GM12878 (cell line): Measurements from ENCODE around the gene PLXNC1. TPM values are rescaled to one million over a fixed set of nuclear protein-coding genes. Genes with fewer than 3 reads are reported as not detected.

ENCODE experiments used
- ATAC-seq: fragments of 200-7000 bp; cut with Tn5 transposase; 3 replicates; pipeline ENCODE4 v1.9.1; 2020; ENCODE audit warnings: mild to moderate bottlenecking, moderate library complexity
- BruUV-seq: library from RNA; stranded (reverse); fragments of 400-500 nt; replicated peaks from 2 replicates; lab custom pipeline; 2021; lab: Mats Ljungman, UMichigan
- CTCF ChIA-PET: fragments of 300-600 bp; sonication (Branson Sonifier 250); formaldehyde crosslinking; extraction: SDS; loops from one replicate; lab custom pipeline; 2021; ENCODE audit warnings: inconsistent platforms; lab: Yijun Ruan, JAX
- POLR2A ChIA-PET: fragments of 350-600 bp; formaldehyde crosslinking; extraction: SDS; loops from one replicate; lab custom pipeline; 2021; ENCODE audit warnings: inconsistent platforms; lab: Charles Lee
- RAD21 ChIA-PET: fragments of 300-600 bp; sonication (Branson Sonifier 250); formaldehyde crosslinking; loops from one replicate; lab custom pipeline; 2023; ENCODE audit warnings: antibody characterized with exemption; ENCODE audit not compliant: unreplicated experiment; lab: Charles Lee
- SMC1A ChIA-PET: fragments of 300-600 bp; sonication (Branson Sonifier 250); formaldehyde crosslinking; loops from one replicate; lab custom pipeline; 2023; ENCODE audit not compliant: unreplicated experiment, uncharacterized antibody; lab: Charles Lee
- DNase-seq: peaks from one replicate; pipeline ENCODE4 v3.0.0-alpha.2; 2011; ENCODE audit warnings: low read depth, low spot score
- FAIRE-seq: peaks from 3 replicates; lab custom pipeline; 2011; peaks lifted over from hg19 to GRCh38; lab: Jason Lieb, UNC
- H2AFZ ChIP-seq: 2 replicates; pipeline ENCODE4 v1.6.0; 2011; ENCODE audit warnings: low read depth, low read length, control low read depth; ENCODE audit not compliant: control insufficient read depth
- H3K27ac ChIP-seq: 2 replicates; pipeline ENCODE4 v1.5.1; 2011; ENCODE audit warnings: control low read depth; ENCODE audit not compliant: control insufficient read depth, insufficient read depth
- H3K27me3 ChIP-seq, 2 experiments: replicated peaks in 1 of 2; 2 replicates each; pipeline versions ENCODE4 v1.6.0 to v1.6.1; 2011; ENCODE audit warnings: low read length in 1 of 2; ENCODE audit not compliant: control insufficient read depth in 2 of 2, insufficient read depth in 2 of 2
- H3K36me3 ChIP-seq, 2 experiments: 2 replicates each; pipeline ENCODE4 v1.5.1; 2011; ENCODE audit warnings: low read length in 1 of 2; ENCODE audit not compliant: control insufficient read depth in 2 of 2, insufficient read depth in 2 of 2
- H3K4me1 ChIP-seq: 2 replicates; pipeline ENCODE4 v1.6.1; 2011; ENCODE audit warnings: mild to moderate bottlenecking, low read length, moderate library complexity, mixed read lengths; ENCODE audit not compliant: control insufficient read depth, insufficient read depth
- H3K4me2 ChIP-seq: 2 replicates; pipeline ENCODE4 v1.6.0; 2011; ENCODE audit warnings: control low read depth; ENCODE audit not compliant: control insufficient read depth, insufficient read depth
- H3K4me3 ChIP-seq: fragments of 200-600 bp; sonication (generic); 2 replicates; pipeline ENCODE4 v1.5.1; 2016
- H3K79me2 ChIP-seq: 2 replicates; pipeline ENCODE4 v1.6.0; 2011; ENCODE audit warnings: low read length; ENCODE audit not compliant: control insufficient read depth, insufficient read depth
- H3K9ac ChIP-seq: 2 replicates; pipeline ENCODE4 v1.8.0; 2011; ENCODE audit warnings: low read length, control low read depth, mixed read lengths; ENCODE audit not compliant: control insufficient read depth, insufficient read depth
- H3K9me3 ChIP-seq: replicated peaks from 3 replicates; pipeline ENCODE4 v1.5.1; 2011; ENCODE audit warnings: mild to moderate bottlenecking, low read length; ENCODE audit not compliant: control insufficient read depth, insufficient read depth
- H4K20me1 ChIP-seq: 2 replicates; pipeline ENCODE4 v1.6.0; 2011; ENCODE audit not compliant: control insufficient read depth, insufficient read depth
- CBFB ChIP-seq: IDR thresholded peaks from 2 replicates; pipeline ENCODE4 v1.6.1; 2016; ENCODE audit warnings: antibody characterized with exemption, low read depth
- CEBPB ChIP-seq, 2 experiments: fragments of 150-350 bp in 1 of 2; IDR thresholded peaks; 2 replicates each; pipeline ENCODE4 v1.6.1; 2012 to 2014; ENCODE audit warnings: low read depth in 2 of 2, low read length in 2 of 2, borderline replicate concordance in 1 of 2, inconsistent platforms in 1 of 2
- CHD1 ChIP-seq: IDR thresholded peaks from 2 replicates; pipeline ENCODE4 v1.6.1; 2012; ENCODE audit warnings: low read depth, low read length, improper control_type of control experiment
- CREM ChIP-seq: IDR thresholded peaks from 2 replicates; pipeline ENCODE4 v1.6.1; 2014; ENCODE audit warnings: antibody characterized with exemption, low read depth
- FOXM1 ChIP-seq: IDR thresholded peaks from 2 replicates; pipeline ENCODE4 v1.6.1; 2012; ENCODE audit warnings: low read depth, mild to moderate bottlenecking, inconsistent platforms, low read length, moderate library complexity
- GABPA ChIP-seq: IDR thresholded peaks from 2 replicates; pipeline ENCODE4 v1.6.1; 2014; ENCODE audit warnings: antibody characterized with exemption, low read depth, mild to moderate bottlenecking, inconsistent platforms
- JUNB ChIP-seq: IDR thresholded peaks from 2 replicates; pipeline ENCODE4 v1.6.1; 2016; ENCODE audit warnings: antibody characterized with exemption, mild to moderate bottlenecking
- JUND ChIP-seq: IDR thresholded peaks from 2 replicates; pipeline ENCODE4 v1.6.1; 2012; ENCODE audit warnings: low read depth, mild to moderate bottlenecking, low read length, improper control_type of control experiment, moderate library complexity
- NBN ChIP-seq: fragments of 450-650 bp; IDR thresholded peaks from 2 replicates; pipeline ENCODE4 v1.6.1; 2016
- PML ChIP-seq: IDR thresholded peaks from 2 replicates; pipeline ENCODE4 v1.6.1; 2012; ENCODE audit warnings: low read length, inconsistent platforms
- POLR2AphosphoS2 ChIP-seq: IDR thresholded peaks from 2 replicates; pipeline ENCODE4 v1.6.1; 2011; ENCODE audit warnings: low read depth, mild to moderate bottlenecking, low read length, improper control_type of control experiment, moderate library complexity
- SMAD5 ChIP-seq: IDR thresholded peaks from 2 replicates; pipeline ENCODE4 v1.6.1; 2016; ENCODE audit warnings: antibody characterized with exemption, low read depth
- STAT1 ChIP-seq: fragments of 450-650 bp; conservative IDR thresholded peaks from 2 replicates; pipeline ENCODE4 v1.6.1; 2014; ENCODE audit warnings: antibody characterized with exemption, mild to moderate bottlenecking
- SUZ12 ChIP-seq: fragments of 200-600 bp; sonication (generic); IDR thresholded peaks from one replicate; pipeline ENCODE4 v1.6.1; 2018; ENCODE audit warnings: antibody characterized with exemption, mild to moderate bottlenecking; ENCODE audit not compliant: unreplicated experiment
- TCF12 ChIP-seq: IDR thresholded peaks from 2 replicates; pipeline ENCODE4 v1.6.1; 2011; ENCODE audit warnings: low read depth, mild to moderate bottlenecking, low read length
- YY1 ChIP-seq: IDR thresholded peaks from 2 replicates; pipeline ENCODE4 v1.6.1; 2011; ENCODE audit warnings: low read depth, mild to moderate bottlenecking, low read length
- ZBED1 ChIP-seq: IDR thresholded peaks from 2 replicates; pipeline ENCODE4 v1.6.1; 2016; ENCODE audit warnings: borderline replicate concordance
- ZNF274 ChIP-seq: IDR thresholded peaks from one replicate; pipeline ENCODE4 v1.8.0; 2011; ENCODE audit not compliant: insufficient read length, insufficient read depth
- WGBS: methylation state at CpG from one replicate; pipeline ENCODE4 v1.1.6; 2016; ENCODE audit warnings: low lambda C conversion rate; ENCODE audit not compliant: insufficient replicate concordance, insufficient coverage; ENCODE audit errors: missing lambda C conversion rate; 5-methylcytosine and 5-hydroxymethylcytosine counted together
- in situ Hi-C: fragments of 300-500 bp; cut with MboI; formaldehyde crosslinking; loops from 9 replicates; pipeline ENCODE4 v1.14.3; 2018; ENCODE audit warnings: mixed read lengths
- intact Hi-C: fragments of 100-400 bp; cut with micrococcal nuclease; formaldehyde crosslinking; loops from one replicate; pipeline ENCODE4 v1.14.2; 2022; ENCODE audit not compliant: unreplicated experiment
- polyA plus RNA-seq, 11 experiments: library from polyadenylated mRNA; depleted of rRNA in 4 of 11; unstranded in 6 of 11; stranded (reverse) in 5 of 11; fragments of >200 nt; fragmentation: Nextera tagmentation in 4 of 11; fragmentation: Illumina TruSeq in 1 of 11; extraction: Ambion mirVana in 4 of 11; extraction: Trizol in 1 of 11; gene quantifications; 1 replicate in 1 of 11; 2 replicates in 10 of 11; pipeline versions ENCODE4 v1.2.1 to v1.2.3, GENCODE V29; 2011 to 2016; ENCODE audit warnings: inconsistent platforms in 2 of 11, missing spikeins in 2 of 11, low read depth in 1 of 11
- total RNA-seq, 4 experiments: library from RNA; depleted of rRNA in 3 of 4; stranded (reverse); fragments of >200 nt in 3 of 4; fragmentation: Illumina TruSeq in 1 of 4; extraction: Trizol in 1 of 4; gene quantifications; 2 replicates each; pipeline versions ENCODE4 v1.2.1 to v1.2.3, GENCODE V29; 2013 to 2021
- TF ChIP-seq, protein P1 (sequence below): fragments of 450-650 bp; formaldehyde crosslinking; IDR thresholded peaks from 2 replicates; pipeline ENCODE4 v1.4.0; 2020; ENCODE audit warnings: mild to moderate bottlenecking, moderate library complexity
- TF ChIP-seq, protein P2 (sequence below): fragments of 450-650 bp; IDR thresholded peaks from 2 replicates; pipeline ENCODE4 v1.6.1; 2017; ENCODE audit warnings: mild to moderate bottlenecking, low read depth, inconsistent platforms; ENCODE audit not compliant: poor library complexity, severe bottlenecking

The PLXNC1 gene
- total and polyA plus RNA-seq, 10 of the 15 experiments (the other 5 are each of a cell fraction or from before 2014, with no cell fraction given): 5.2 to 41.2 (median 24.6) TPM

- TF ChIP-seq, protein P1, sequence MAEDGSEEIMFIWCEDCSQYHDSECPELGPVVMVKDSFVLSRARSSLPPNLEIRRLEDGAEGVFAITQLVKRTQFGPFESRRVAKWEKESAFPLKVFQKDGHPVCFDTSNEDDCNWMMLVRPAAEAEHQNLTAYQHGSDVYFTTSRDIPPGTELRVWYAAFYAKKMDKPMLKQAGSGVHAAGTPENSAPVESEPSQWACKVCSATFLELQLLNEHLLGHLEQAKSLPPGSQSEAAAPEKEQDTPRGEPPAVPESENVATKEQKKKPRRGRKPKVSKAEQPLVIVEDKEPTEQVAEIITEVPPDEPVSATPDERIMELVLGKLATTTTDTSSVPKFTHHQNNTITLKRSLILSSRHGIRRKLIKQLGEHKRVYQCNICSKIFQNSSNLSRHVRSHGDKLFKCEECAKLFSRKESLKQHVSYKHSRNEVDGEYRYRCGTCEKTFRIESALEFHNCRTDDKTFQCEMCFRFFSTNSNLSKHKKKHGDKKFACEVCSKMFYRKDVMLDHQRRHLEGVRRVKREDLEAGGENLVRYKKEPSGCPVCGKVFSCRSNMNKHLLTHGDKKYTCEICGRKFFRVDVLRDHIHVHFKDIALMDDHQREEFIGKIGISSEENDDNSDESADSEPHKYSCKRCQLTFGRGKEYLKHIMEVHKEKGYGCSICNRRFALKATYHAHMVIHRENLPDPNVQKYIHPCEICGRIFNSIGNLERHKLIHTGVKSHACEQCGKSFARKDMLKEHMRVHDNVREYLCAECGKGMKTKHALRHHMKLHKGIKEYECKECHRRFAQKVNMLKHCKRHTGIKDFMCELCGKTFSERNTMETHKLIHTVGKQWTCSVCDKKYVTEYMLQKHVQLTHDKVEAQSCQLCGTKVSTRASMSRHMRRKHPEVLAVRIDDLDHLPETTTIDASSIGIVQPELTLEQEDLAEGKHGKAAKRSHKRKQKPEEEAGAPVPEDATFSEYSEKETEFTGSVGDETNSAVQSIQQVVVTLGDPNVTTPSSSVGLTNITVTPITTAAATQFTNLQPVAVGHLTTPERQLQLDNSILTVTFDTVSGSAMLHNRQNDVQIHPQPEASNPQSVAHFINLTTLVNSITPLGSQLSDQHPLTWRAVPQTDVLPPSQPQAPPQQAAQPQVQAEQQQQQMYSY (CRISPR knock-in tag): no peak
- TF ChIP-seq SMAD5: no peak
- no peak for TF ChIP-seq GABPA
- TF ChIP-seq CEBPB (IDR thresholded peaks at IDR 0.05; ENCODE audit: borderline replicate concordance in 1 of 2, low read depth in 2 of 2, low read length in 2 of 2): no peak
- no peak for TF ChIP-seq POLR2AphosphoS2
- no peak for TF ChIP-seq NBN
Observed at GRCh38 chr12:94111302-94111701, 37.1 kb upstream of the PLXNC1 start (continued).

DNA sequence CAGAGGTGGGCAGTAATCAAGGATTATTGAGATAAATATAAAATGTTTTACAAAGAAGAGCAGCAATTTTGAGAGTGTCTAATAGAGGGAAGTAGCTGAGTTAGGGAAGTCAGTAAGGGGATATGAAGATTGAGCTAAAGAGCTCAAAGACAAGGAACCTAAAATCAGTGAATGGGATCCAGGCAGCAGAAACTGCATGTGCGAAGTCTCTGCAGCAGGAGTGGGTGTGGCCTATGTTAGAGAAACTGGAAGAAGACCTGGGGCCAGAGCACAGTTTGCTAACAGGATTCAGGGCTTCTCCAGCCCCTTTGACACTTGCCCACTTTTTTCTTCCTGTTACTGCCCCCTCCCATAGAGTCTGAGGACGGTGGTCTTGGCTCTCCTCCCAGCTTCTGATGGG lies 36.3 kb upstream of the PLXNC1 start:
- in situ Hi-C loops (no loop called here), intact Hi-C loops (no loop called here)
- 47% methylated on average over 2 of the region's 2 CpGs for WGBS
- no peak overlapping the region for H3K9ac ChIP-seq
- H3K4me1 ChIP-seq: no peaks in the 10 kb centered on the region
- H4K20me1 ChIP-seq: no peaks in the 10 kb centered on the region
- no TSS peak for BruUV-seq
- H3K4me3 ChIP-seq: no peak overlapping the region
- no peaks in the 10 kb centered on the region for H3K9me3 ChIP-seq
- no peak overlapping the region for H2AFZ ChIP-seq
- 0 out of 4 replicates have a peak, but pooled peaks cover 0 to 2% of the 10 kb centered on the region in 2 experiments for H3K27me3 ChIP-seq
- FAIRE-seq (no peak), ATAC-seq (0 out of 3 replicates have a peak, but pooled peaks have one; percentile 27), DNase-seq (no peak)
- no peak overlapping the region for H3K27ac ChIP-seq
- H3K36me3 ChIP-seq: no peaks in the 10 kb centered on the region
- SMC1A ChIA-PET: interaction anchor here (0.6 to 2.1 kb wide), 4 partner anchors 10 to 663 kb away, joined by 3 to 14 read pairs (median 4); no protein-coding TSS in a partner anchor
- no peaks in the 10 kb centered on the region for H3K79me2 ChIP-seq
- H3K4me2 ChIP-seq: no peak overlapping the region
- CTCF ChIA-PET: interaction anchor here (1.4 to 3.5 kb wide), 3 partner anchors 9 to 14 kb away, joined by 3 to 27 read pairs (median 10); no protein-coding TSS in a partner anchor
- RAD21 ChIA-PET: interaction anchor here (3.3 kb wide), 1 partner anchor 10 kb away, joined by 18 read pairs; no protein-coding TSS in a partner anchor
- POLR2A ChIA-PET: no interaction called here
- TF ChIP-seq FOXM1 (no peak), CREM (no peak), STAT1 (no peak), ZBED1 (no peak), JUND (no peak), YY1 (no peak), JUNB (no peak), PML (no peak), CBFB (no peak), SUZ12 (no peak), TCF12 (no peak), CHD1 (no peak), ZNF274 (no peak)
- TF ChIP-seq, protein P2, sequence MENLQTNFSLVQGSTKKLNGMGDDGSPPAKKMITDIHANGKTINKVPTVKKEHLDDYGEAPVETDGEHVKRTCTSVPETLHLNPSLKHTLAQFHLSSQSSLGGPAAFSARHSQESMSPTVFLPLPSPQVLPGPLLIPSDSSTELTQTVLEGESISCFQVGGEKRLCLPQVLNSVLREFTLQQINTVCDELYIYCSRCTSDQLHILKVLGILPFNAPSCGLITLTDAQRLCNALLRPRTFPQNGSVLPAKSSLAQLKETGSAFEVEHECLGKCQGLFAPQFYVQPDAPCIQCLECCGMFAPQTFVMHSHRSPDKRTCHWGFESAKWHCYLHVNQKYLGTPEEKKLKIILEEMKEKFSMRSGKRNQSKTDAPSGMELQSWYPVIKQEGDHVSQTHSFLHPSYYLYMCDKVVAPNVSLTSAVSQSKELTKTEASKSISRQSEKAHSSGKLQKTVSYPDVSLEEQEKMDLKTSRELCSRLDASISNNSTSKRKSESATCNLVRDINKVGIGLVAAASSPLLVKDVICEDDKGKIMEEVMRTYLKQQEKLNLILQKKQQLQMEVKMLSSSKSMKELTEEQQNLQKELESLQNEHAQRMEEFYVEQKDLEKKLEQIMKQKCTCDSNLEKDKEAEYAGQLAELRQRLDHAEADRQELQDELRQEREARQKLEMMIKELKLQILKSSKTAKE: no peak
